GOT3 (cell line): ENCODE data around the gene TMEM245.

Experiments used
- DNase-seq: peaks from one replicate; lab custom pipeline; 2025; ENCODE audit warnings: mixed read lengths; lab: John Stamatoyannopoulos, UW

The TMEM245 gene

DNA sequence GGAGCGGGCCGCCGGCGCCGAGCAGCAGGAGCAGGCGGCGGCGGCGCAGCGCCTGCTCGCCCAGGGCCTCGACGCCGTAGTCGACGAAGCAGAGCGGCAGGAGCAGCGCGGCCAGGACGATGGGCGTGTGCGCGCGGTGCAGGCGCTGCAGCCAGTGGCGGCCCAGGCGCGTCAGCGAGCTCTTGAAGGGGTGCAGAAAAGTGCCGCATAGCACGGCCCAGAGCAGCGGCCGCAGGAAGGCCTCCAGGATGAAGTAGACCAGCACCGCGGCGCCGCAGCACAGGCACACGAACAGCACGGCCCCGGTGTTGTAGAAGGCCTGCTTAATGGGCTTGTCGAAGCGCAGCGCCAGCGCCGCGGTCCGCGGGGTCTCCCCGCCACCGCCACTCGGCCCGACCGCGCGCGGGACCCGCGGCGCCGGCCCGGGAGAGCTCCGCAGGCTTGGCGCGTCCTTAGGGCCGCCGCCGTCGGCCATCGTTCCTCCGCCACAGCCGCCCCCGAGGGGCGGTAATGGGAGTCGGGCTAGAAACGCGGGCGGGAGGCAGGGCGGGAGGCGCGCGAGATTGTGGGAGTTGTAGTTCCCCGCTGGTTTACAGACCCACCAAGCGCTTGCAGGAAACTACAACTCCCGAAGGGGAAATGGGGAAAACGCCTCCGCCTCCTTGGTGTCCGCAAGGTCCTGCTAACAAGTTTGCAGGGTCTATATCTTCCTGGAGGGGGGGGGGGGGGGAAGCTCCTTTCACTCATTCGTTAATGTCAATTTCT lies at the start of gene TMEM245:
TSS of gene TMEM245 (minus strand) at position 509 of the 765 bp plus-strand sequence. CDS start at position 475, 34 bp downstream.
- peak; percentile 66 for DNase-seq

DNA sequence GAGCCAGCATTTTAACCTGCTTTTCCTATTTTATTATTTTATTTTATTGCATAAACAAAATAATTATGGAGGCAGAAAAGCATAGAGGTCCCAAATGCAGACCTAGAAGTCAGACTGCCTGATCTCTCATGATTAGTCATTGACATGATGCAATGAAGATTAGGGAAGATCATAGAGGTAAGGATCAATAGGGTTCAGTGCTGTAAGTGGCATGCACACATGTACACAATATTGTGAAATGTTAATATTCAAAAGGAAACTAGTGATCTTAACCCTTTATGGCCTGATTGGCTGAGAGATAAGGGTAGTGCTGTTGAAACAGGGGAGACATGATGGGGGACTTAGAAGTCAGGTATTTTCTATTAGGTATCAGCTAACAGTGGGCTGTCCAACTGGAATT lies 48.4 kb upstream of the TMEM245 start:
- no peak for DNase-seq

DNA sequence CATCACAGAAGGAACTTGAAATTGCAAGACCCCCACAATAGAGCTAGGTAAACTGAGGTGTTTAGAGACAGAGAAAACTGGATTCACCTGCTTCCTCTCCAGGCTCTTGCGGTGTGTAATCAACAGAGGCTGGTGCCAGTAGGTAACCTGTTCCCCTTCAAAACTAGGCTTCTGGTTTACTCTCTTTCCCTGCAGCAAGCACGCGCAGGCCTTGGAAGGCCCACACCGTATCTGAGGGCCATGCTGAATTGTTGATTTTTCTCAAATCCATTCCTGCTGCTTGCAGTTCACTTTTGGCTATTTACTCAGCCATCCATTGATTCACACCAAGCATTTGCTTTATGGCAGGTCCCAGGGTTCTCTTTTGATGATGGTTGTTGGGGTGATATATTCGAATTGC lies 48.0 kb upstream of the TMEM245 start:
- DNase-seq, result no peak

DNA sequence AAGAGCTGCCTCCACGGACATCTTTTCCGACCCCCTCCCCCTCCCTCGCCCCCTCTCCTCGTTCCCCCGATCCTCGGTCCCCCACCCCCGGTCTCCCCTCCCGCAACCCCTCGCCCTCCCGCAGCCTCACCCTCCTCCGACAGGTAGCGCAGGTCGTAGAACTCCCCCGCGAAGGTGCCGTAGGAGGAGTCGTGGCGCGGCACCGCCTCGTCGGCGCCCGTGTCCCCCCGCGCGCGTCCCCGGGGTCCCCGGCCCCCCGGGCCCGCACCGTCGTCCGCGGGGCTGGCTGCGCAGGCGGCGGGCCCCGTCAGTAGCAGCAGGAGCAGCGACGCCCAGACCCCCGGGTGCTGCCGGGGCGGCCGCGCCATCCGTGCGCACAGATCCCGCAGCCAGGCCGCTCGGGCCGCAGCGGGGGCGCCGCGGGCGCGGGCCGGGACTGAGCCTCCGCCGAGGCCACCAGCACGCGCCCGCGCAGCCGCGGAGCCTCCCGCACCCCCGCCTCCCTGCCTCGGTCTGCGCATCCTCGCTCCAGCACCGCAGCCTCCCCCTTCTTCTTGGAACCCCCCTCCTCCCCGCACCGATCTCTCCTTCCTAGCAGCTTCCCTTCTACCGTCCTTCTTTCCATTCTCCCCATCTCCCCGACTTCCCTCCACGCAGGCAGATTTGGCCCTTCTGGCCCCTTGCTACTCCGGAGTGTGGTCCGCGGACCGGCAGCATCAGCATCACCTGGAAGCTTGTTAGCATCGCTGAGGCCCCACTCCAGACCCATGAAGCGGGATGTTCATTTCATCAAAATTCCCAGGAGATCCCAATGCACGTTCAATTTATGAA lies 47.2 kb upstream of the TMEM245 start, which contains the start of gene FRRS1L:
TSS of gene FRRS1L (minus strand) at position 479 of the 831 bp plus-strand sequence. CDS start at position 368, 111 bp downstream.
- DNase-seq, result no peak

DNA sequence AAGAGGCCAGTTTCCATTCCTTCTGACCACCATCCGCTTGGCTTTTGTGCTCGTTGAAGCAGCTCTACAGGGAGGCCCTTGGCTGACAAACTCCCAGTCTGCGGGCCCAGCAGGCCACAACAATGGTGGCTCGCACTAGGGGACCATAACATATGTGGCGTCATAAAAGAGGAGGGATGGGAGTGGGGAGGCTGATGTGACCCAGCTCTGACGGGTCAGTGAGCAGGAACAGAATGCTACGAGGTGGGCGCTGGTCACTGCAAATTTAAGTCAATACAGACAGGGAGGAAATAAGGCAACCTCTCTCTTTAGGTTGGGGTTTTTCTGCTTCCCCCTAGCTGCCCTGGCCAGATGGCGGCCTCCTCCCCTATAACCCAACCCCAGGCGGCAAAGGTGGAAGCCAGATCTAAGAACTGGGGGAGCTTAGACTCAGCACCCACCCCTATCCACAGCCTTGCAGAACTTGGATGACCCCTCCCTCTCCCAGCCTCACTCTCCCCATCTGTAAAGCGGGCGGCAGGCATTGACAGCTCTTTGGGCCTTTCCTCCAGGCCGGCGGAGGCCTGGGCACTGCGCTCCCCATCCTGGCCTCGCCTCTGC lies 46.5 kb upstream of the TMEM245 start:
- no peak for DNase-seq

DNA sequence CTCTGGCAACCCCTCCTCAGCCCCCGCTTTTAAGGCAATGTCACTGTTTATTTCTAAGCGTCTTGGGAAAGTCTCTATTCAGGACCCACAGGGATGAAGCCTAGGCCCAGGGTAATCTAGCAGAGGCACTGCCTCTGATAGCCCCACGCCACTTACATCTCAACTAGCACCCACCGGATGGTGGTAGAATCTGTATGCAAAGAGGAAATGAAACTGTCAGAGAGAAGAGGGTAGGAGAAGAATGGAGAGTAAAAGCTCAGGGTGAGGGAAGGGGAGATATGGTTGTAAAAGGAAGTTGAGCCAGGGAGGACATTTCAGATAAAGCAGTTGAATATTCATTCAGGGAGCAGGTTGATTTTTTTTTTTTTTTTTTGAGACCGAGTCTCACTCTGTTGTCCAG lies 44.3 kb upstream of the TMEM245 start:
- no peak for DNase-seq

DNA sequence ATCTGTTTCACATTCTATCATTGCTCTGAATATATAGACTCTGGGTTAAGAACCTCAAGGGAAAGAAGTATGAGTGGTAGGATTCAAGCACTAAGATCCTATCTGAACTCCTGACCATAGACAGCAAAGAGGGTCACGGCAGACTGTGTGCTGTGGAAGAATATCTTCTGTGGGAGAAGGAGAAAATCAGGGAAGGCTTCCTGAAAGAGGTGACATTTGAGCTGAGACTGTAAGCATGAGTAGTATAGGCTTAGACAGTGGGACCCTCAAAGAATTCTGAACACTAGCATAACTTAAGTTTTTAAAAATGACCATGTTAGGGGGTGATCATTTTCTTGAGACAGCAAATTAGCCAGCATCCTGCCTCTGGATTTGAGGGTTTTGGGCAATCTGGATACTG lies 43.4 kb upstream of the TMEM245 start:
- no peak for DNase-seq

DNA sequence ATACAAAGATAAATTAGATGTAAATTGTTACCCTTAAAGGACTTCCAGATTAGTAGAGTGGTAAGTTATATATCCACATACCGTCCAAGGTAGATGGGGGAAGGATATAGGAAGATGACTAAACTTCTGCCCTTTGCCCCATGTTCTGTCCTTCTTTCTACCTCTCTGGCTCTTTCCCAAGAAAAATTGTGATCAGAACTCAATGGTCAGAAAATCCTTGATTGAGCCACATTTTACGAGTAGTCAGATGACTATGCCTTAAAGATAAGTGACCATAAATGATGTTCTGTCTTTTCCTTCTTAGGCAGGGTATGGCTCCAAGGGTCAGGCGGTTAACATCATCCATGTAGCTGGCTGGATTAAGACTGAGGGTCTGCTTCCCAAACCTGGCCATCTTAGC lies 42.9 kb upstream of the TMEM245 start:
- DNase-seq, result no peak

DNA sequence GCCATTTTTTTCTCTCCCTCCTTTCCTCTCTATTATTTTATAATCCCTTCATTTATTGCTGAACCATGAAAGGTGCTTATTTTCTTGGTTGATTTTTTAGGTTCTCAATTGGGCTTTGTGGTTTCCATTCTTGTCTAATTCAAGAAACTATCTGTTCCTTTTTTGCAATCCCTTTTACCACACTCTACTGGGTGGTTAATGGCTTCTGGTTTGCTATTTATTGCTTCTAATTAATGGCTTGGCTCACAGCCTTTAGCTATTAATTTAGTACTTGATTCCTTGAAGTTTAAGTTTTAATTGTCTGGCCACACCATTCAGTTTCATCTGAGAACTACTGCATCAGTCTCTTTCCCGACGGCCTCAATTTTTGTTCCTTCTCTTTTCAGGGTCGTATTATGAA lies 41.7 kb upstream of the TMEM245 start:
- DNase-seq, result no peak

DNA sequence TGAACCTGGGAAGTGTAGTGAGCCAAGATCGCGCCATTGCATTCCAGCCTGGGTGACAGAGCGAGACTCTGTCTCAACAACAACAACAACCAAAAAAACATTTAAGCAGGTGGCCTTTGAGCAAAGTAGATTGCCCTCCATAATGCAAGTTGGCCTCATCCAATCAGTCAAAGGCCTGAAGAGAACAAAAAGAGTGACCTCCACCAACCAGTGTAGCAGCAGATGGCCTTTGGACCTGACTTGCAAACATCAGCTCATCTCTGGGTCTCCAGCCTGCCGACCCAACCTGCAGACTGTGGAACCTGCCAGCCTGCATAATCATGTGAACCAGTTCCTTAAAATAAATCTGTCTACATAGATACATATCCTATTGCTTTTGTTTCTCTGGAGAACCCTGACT lies 39.8 kb upstream of the TMEM245 start:
- DNase-seq, result no peak

DNA sequence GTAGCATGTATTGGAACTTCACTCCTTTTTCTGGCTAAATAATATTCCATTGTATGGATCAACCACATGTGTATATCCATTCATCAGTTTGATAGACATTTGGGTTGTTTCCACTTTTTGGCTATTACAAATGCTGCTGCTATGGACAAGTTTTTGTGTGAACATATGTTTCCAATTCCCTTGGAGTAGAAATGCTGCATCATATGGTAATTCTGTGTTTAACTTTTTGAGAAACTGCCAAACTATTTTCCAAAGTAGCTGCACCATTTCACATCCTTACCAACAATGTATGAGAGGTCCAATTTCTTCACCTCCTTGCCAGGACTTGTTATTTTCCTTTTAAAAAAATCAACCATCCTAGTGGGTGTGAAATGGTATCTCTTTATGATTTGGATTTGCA lies 38.9 kb upstream of the TMEM245 start:
- no peak for DNase-seq

DNA sequence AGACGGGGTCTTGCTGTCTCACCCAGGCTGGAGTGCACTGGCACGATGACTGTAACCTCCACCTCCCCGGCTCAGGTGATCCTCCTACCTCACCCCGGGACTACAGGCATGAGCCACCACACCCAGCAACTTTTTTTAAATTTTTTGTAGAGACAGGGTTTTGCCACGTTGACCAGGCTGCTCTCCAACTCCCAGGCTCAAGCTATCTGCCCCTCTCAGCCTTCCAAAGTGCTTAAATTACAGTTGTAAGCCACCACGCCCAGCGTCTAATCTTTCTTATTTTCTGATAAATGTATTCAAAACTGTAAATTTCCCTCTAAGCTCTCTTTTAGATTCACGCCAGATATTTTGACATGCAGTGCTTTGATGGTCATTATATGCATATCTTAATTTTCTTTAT lies 37.0 kb upstream of the TMEM245 start:
- no peak for DNase-seq

DNA sequence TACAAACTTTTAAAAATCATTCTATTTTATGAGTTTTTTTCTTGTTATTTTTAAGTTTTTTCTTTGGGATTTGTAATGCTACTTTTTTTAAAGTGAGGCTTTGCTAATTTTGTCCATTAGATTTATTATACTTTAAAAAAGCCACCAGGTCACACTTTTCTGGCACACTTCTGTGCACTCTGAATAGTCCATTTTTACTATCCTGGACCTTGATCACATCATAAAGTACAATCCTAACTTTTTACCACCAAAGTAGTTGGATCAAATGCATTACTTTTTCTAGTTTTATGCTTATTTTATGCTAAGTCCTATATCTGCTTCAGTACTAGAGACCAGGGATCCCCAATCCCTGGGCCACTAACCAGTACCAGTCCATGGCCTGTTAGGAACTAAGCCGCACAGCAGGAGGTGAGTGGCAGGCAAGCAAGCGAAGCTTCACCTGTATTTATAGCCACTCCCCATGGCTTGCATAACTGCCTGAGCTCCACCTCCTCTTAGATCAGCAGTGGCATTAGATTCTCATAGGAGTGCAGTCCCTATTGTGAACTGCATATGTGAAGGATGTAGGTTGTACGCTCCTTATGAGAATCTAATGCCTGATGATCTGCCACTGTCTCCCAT lies 31.3 kb upstream of the TMEM245 start:
- no peak for DNase-seq

DNA sequence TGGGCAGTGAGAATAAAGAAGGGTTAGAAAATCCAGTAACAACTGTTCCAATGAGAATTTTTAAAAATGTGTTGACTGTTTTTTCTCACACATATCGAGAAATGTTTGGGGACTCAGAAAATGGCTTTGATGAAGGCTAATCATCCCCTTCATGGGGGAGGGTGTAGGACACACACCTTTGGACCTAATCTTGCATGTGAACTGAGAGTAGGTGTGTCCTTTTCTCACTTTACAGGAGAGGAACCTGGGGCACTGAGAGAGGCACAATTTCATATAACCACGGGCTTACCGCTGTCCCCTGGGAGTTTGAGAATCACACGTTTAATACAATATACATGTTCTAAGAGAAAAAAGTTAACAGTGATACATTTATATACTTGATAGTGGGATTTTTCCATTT lies 30.0 kb upstream of the TMEM245 start:
- no peak for DNase-seq

DNA sequence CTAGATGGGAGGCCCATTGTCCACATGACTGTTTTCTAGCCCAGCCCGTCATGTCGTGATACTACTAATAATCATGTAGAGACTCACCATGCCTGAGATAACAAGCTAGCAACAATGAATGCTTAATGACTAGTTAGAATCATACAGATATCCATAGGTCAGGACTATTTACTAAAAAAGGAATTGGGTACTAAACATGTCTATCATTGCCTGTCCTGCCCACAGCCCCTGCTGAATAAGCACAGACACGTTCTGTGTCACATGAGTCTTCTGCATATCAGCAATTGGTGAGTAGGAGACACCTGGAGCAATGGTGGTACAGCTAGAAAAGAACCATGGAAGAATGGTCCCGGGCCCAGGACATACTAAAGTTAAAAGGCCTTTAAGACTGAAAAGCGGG lies 29.3 kb upstream of the TMEM245 start:
- no peak for DNase-seq

DNA sequence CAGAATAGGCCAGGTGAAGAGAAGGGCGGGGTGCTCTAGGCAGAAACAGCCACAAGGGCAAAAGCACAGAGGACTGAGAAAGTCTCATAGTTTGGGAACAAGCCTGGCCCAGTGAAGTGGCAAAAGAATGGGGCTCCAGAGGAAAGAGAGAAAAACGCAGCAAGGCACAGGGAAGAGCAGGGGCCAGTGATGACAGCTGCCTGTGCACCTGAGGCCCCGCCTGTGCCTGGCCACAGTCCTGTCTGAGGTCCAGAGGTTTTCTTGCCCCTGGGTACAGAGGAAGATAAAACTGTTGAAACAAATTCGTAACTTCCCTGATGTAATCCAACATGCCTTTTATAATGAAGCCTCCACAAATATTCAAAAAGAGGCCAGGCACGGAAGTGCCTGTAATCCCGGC lies 25.3 kb upstream of the TMEM245 start:
- no peak for DNase-seq

DNA sequence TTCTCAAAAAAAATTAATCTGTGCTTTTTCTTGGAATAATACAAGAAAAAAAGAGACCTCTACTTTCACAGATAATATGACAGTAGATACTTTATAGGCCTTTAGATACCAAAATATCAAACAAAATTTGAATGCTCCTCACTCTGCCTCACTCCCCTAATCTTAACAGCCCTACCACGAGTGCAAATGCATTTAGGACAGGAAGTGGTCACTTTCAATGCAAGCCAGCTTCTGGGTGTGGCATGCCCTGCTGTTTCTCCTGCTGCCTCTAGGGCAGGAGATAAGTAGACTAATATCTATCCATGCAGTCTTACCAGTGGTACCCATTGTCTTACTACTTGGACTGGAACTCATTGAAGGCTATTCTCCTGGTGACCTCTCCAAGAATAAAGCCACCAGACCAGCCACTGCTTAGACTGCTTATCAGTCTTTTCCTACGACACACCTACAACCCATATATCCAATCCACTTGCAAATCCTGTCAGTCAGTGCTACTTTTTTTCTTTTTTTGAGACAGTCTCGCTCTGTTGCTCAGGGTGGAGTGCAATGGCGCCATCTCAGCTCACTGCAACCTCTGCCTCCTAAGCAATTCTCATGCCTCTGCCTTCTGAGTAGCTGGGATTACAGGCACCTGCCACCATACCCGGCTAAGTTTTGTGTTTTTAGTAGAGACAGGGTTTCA lies 24.3 kb upstream of the TMEM245 start:
- DNase-seq, result no peak

DNA sequence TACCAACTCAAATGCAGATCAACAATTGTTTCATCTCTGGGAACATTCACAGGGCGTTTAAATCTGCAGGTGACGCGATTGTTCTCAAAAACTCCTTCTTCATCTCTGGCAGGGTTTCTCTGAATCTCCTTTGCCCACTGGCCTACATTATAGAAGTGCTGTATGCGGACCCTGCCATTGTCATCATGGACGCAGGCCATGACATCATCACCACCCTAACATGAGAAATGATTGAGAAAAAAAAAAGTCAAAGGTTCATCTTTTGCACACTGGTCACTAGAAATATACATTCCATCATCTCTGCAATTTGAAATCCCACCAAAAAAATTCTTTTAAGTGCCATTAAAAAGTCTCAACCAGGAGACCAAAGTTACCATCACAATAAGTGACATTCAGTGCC lies 21.6 kb upstream of the TMEM245 start:
- DNase-seq, result no peak

DNA sequence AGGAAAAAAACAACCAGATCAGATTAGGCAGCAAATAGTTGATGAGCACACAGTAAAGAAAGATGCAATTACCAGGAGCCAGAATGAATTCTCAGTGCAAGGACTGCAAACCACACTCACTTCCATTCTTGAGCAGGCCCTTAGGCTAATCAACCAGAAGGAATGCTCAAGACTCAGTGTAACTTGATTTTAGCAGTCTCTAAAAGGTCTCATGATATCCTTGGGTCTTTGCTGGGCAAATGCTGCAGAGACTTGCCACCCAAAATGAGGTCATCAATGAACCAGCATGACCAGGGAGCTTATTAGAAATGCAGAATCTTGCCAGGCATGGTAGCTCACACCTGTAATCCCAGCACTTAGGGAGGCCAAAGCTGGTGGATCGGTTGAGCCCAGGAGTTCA lies 20.1 kb upstream of the TMEM245 start:
- DNase-seq, result no peak

DNA sequence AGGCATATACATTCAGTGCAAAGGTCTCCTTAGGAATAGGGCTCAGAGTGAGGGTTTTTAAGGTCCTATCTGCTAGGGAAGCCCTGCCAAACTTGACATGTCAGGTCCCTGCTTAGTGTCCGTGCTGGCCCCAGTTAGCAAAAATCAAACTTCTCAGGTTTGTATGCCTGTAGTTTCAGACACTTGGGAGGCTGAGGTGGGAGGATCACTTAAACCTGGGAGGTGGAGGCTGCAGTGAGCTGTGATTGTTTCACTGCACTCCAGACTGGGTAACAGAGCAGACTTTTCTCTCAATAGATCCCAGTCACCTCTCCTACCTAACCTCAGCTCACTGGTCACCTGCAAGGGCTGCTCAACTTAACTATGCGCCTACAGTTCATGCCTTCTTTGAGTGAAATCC lies 18.7 kb upstream of the TMEM245 start:
- no peak for DNase-seq

DNA sequence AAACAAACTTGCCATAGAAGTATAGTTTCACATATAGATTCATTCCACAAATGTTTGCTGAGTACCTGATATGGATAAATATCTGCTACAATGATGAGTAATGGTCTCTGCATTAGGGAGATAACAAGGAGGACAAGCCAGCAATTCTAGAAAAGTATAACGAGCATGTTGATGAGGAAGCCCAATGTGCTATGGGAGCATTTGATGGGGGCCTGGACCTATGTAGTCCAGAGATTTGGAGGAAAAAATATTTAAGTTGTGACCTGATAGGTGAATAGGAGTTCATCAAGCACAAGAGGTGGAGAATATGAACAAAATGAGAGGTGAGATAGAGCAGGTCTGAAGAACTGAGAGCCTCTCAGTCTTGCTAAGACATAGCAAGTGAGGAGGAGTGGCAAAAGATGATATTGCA lies 14.4 kb upstream of the TMEM245 start:
- DNase-seq, result no peak

DNA sequence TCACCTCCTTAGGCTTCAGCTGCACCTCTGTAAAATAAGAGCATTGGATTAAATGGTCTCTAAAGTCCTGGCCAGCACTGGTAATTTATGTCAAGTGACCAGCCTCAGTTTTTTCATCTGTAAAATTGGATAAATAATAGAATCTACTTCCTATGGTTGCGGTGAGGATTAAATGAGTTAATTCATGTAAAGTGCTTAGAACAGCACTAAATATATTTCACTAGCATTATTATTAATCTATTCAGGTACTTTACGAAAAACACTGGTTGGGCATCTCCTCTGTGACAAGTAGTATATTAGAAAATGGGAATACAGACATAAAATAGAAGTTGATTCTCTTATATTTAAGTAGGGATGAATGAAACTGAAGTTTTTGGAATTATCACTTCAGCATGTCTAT lies 13.8 kb upstream of the TMEM245 start:
- DNase-seq, result no peak
